GM12878 (cell line): ENCODE results near the gene HIVEP1. TPM values are rescaled to one million over a fixed set of nuclear protein-coding genes. Genes with fewer than 3 reads are reported as not detected.

ENCODE experiments used
- ATAC-seq: fragments of 200-7000 bp; cut with Tn5 transposase; 3 replicates; pipeline ENCODE4 v1.9.1; 2020; ENCODE audit warnings: mild to moderate bottlenecking, moderate library complexity
- BruUV-seq: library from RNA; stranded (reverse); fragments of 400-500 nt; replicated peaks from 2 replicates; lab custom pipeline; 2021; lab: Mats Ljungman, UMichigan
- CTCF ChIA-PET: fragments of 300-600 bp; sonication (Branson Sonifier 250); formaldehyde crosslinking; extraction: SDS; loops from one replicate; lab custom pipeline; 2021; ENCODE audit warnings: inconsistent platforms; lab: Yijun Ruan, JAX
- POLR2A ChIA-PET: fragments of 350-600 bp; formaldehyde crosslinking; extraction: SDS; loops from one replicate; lab custom pipeline; 2021; ENCODE audit warnings: inconsistent platforms; lab: Charles Lee
- RAD21 ChIA-PET: fragments of 300-600 bp; sonication (Branson Sonifier 250); formaldehyde crosslinking; loops from one replicate; lab custom pipeline; 2023; ENCODE audit warnings: antibody characterized with exemption; ENCODE audit not compliant: unreplicated experiment; lab: Charles Lee
- SMC1A ChIA-PET: fragments of 300-600 bp; sonication (Branson Sonifier 250); formaldehyde crosslinking; loops from one replicate; lab custom pipeline; 2023; ENCODE audit not compliant: unreplicated experiment, uncharacterized antibody; lab: Charles Lee
- DNase-seq: peaks from one replicate; pipeline ENCODE4 v3.0.0-alpha.2; 2011; ENCODE audit warnings: low read depth, low spot score
- FAIRE-seq: peaks from 3 replicates; lab custom pipeline; 2011; peaks lifted over from hg19 to GRCh38; lab: Jason Lieb, UNC
- H2AFZ ChIP-seq: 2 replicates; pipeline ENCODE4 v1.6.0; 2011; ENCODE audit warnings: low read depth, low read length, control low read depth; ENCODE audit not compliant: control insufficient read depth
- H3K27ac ChIP-seq: 2 replicates; pipeline ENCODE4 v1.5.1; 2011; ENCODE audit warnings: control low read depth; ENCODE audit not compliant: control insufficient read depth, insufficient read depth
- H3K27me3 ChIP-seq, 2 experiments: replicated peaks in 1 of 2; 2 replicates each; pipeline versions ENCODE4 v1.6.0 to v1.6.1; 2011; ENCODE audit warnings: low read length in 1 of 2; ENCODE audit not compliant: control insufficient read depth in 2 of 2, insufficient read depth in 2 of 2
- H3K36me3 ChIP-seq, 2 experiments: 2 replicates each; pipeline ENCODE4 v1.5.1; 2011; ENCODE audit warnings: low read length in 1 of 2; ENCODE audit not compliant: control insufficient read depth in 2 of 2, insufficient read depth in 2 of 2
- H3K4me1 ChIP-seq: 2 replicates; pipeline ENCODE4 v1.6.1; 2011; ENCODE audit warnings: mild to moderate bottlenecking, low read length, moderate library complexity, mixed read lengths; ENCODE audit not compliant: control insufficient read depth, insufficient read depth
- H3K4me2 ChIP-seq: 2 replicates; pipeline ENCODE4 v1.6.0; 2011; ENCODE audit warnings: control low read depth; ENCODE audit not compliant: control insufficient read depth, insufficient read depth
- H3K4me3 ChIP-seq: fragments of 200-600 bp; sonication (generic); 2 replicates; pipeline ENCODE4 v1.5.1; 2016
- H3K79me2 ChIP-seq: 2 replicates; pipeline ENCODE4 v1.6.0; 2011; ENCODE audit warnings: low read length; ENCODE audit not compliant: control insufficient read depth, insufficient read depth
- H3K9ac ChIP-seq: 2 replicates; pipeline ENCODE4 v1.8.0; 2011; ENCODE audit warnings: low read length, control low read depth, mixed read lengths; ENCODE audit not compliant: control insufficient read depth, insufficient read depth
- H3K9me3 ChIP-seq: replicated peaks from 3 replicates; pipeline ENCODE4 v1.5.1; 2011; ENCODE audit warnings: mild to moderate bottlenecking, low read length; ENCODE audit not compliant: control insufficient read depth, insufficient read depth
- H4K20me1 ChIP-seq: 2 replicates; pipeline ENCODE4 v1.6.0; 2011; ENCODE audit not compliant: control insufficient read depth, insufficient read depth
- CBFB ChIP-seq: IDR thresholded peaks from 2 replicates; pipeline ENCODE4 v1.6.1; 2016; ENCODE audit warnings: antibody characterized with exemption, low read depth
- CREB1 ChIP-seq: IDR thresholded peaks from 2 replicates; pipeline ENCODE4 v1.6.1; 2012; ENCODE audit warnings: low read depth, mild to moderate bottlenecking, inconsistent platforms
- EZH2 ChIP-seq: IDR thresholded peaks from 2 replicates; pipeline ENCODE4 v1.6.1; 2012; ENCODE audit warnings: low read depth, mild to moderate bottlenecking, control low read depth, inconsistent platforms, low read length, borderline replicate concordance; ENCODE audit not compliant: control insufficient read depth
- PAX5 ChIP-seq: IDR thresholded peaks from 2 replicates; pipeline ENCODE4 v1.6.1; 2011; ENCODE audit warnings: low read depth, low read length, borderline replicate concordance
- SUPT20H ChIP-seq: IDR thresholded peaks from 2 replicates; pipeline ENCODE4 v1.6.1; 2011; ENCODE audit warnings: low read depth, mild to moderate bottlenecking, low read length, moderate library complexity, borderline replicate concordance; ENCODE audit not compliant: control insufficient read depth
- TARDBP ChIP-seq: IDR thresholded peaks from 2 replicates; pipeline ENCODE4 v1.6.1; 2016; ENCODE audit warnings: borderline replicate concordance
- WGBS: methylation state at CpG from one replicate; pipeline ENCODE4 v1.1.6; 2016; ENCODE audit warnings: low lambda C conversion rate; ENCODE audit not compliant: insufficient replicate concordance, insufficient coverage; ENCODE audit errors: missing lambda C conversion rate; 5-methylcytosine and 5-hydroxymethylcytosine counted together
- in situ Hi-C: fragments of 300-500 bp; cut with MboI; formaldehyde crosslinking; loops from 9 replicates; pipeline ENCODE4 v1.14.3; 2018; ENCODE audit warnings: mixed read lengths
- intact Hi-C: fragments of 100-400 bp; cut with micrococcal nuclease; formaldehyde crosslinking; loops from one replicate; pipeline ENCODE4 v1.14.2; 2022; ENCODE audit not compliant: unreplicated experiment
- polyA plus RNA-seq, 11 experiments: library from polyadenylated mRNA; depleted of rRNA in 4 of 11; unstranded in 6 of 11; stranded (reverse) in 5 of 11; fragments of >200 nt; fragmentation: Nextera tagmentation in 4 of 11; fragmentation: Illumina TruSeq in 1 of 11; extraction: Ambion mirVana in 4 of 11; extraction: Trizol in 1 of 11; gene quantifications; 1 replicate in 1 of 11; 2 replicates in 10 of 11; pipeline versions ENCODE4 v1.2.1 to v1.2.3, GENCODE V29; 2011 to 2016; ENCODE audit warnings: inconsistent platforms in 2 of 11, missing spikeins in 2 of 11, low read depth in 1 of 11
- total RNA-seq, 4 experiments: library from RNA; depleted of rRNA in 3 of 4; stranded (reverse); fragments of >200 nt in 3 of 4; fragmentation: Illumina TruSeq in 1 of 4; extraction: Trizol in 1 of 4; gene quantifications; 2 replicates each; pipeline versions ENCODE4 v1.2.1 to v1.2.3, GENCODE V29; 2013 to 2021
- TF ChIP-seq, protein P1 (sequence below): fragments of 150-350 bp; IDR thresholded peaks from 2 replicates; pipeline ENCODE4 v1.6.1; 2014; ENCODE audit warnings: mild to moderate bottlenecking, low read depth, low read length
- TF ChIP-seq, protein P2 (sequence below): IDR thresholded peaks from 2 replicates; pipeline ENCODE4 v1.6.1; 2012; ENCODE audit warnings: improper control_type of control experiment, low read depth, low read length; ENCODE audit not compliant: insufficient replicate concordance

HIVEP1 gene
- total and polyA plus RNA-seq, 10 of the 15 experiments (the other 5 are each of a cell fraction or from before 2014, with no cell fraction given): 4.3 to 37.5 (median 21.6) TPM

DNA sequence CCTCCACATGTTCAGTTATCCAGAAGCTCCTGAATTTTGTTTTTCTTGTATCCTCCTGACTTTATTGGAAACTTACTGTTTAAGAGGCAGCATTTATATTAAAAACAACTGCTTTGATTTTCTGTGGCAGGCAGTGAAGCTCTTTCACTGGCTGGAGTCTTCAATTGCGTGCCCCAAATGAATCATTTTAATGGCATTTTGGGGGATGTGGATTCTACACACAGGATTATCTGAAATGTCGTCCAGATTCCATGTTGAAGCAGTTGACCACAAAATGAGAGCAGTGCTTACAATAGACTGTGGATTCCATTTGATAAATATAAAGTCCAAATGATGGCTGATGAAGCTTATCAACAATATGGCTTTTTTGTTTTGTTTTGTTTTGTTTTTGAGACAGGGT is 41.0 kb upstream of the HIVEP1 start:
- CTCF ChIA-PET: interaction anchor here (1.2 to 1.9 kb wide), 3 partner anchors 9 to 42 kb away, joined by 3 to 6 read pairs (median 3); no protein-coding TSS in a partner anchor
- Histone ChIP-seq H3K4me1 (peaks cover 15% of the 10 kb centered on the region), H3K27me3 (no peaks in the 10 kb centered on the region), H3K9me3 (no peaks in the 10 kb centered on the region; the same call in 2 of the 3 replicates), H3K4me2 (no peak overlapping the region), H2AFZ (no peak overlapping the region), H3K4me3 (no peak overlapping the region), H3K79me2 (no peaks in the 10 kb centered on the region), H4K20me1 (no peaks in the 10 kb centered on the region), H3K9ac (no peak overlapping the region), H3K36me3 (no peaks in the 10 kb centered on the region), H3K27ac (no peak overlapping the region)
- RAD21 ChIA-PET: no interaction called here
- in situ Hi-C loops (no loop called here), intact Hi-C loops (no loop called here)
- ATAC-seq (no peak), FAIRE-seq (no peak), DNase-seq (no peak)
- 98% methylated on average over 2 of the region's 2 CpGs for WGBS
- TF ChIP-seq EZH2: no peak
- no peak for TF ChIP-seq SUPT20H
- no peak for TF ChIP-seq PAX5
- TF ChIP-seq TARDBP: no peak
- no peak for TF ChIP-seq CBFB
- TF ChIP-seq, protein P1, sequence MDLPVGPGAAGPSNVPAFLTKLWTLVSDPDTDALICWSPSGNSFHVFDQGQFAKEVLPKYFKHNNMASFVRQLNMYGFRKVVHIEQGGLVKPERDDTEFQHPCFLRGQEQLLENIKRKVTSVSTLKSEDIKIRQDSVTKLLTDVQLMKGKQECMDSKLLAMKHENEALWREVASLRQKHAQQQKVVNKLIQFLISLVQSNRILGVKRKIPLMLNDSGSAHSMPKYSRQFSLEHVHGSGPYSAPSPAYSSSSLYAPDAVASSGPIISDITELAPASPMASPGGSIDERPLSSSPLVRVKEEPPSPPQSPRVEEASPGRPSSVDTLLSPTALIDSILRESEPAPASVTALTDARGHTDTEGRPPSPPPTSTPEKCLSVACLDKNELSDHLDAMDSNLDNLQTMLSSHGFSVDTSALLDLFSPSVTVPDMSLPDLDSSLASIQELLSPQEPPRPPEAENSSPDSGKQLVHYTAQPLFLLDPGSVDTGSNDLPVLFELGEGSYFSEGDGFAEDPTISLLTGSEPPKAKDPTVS: no peak
- TF ChIP-seq, protein P2, sequence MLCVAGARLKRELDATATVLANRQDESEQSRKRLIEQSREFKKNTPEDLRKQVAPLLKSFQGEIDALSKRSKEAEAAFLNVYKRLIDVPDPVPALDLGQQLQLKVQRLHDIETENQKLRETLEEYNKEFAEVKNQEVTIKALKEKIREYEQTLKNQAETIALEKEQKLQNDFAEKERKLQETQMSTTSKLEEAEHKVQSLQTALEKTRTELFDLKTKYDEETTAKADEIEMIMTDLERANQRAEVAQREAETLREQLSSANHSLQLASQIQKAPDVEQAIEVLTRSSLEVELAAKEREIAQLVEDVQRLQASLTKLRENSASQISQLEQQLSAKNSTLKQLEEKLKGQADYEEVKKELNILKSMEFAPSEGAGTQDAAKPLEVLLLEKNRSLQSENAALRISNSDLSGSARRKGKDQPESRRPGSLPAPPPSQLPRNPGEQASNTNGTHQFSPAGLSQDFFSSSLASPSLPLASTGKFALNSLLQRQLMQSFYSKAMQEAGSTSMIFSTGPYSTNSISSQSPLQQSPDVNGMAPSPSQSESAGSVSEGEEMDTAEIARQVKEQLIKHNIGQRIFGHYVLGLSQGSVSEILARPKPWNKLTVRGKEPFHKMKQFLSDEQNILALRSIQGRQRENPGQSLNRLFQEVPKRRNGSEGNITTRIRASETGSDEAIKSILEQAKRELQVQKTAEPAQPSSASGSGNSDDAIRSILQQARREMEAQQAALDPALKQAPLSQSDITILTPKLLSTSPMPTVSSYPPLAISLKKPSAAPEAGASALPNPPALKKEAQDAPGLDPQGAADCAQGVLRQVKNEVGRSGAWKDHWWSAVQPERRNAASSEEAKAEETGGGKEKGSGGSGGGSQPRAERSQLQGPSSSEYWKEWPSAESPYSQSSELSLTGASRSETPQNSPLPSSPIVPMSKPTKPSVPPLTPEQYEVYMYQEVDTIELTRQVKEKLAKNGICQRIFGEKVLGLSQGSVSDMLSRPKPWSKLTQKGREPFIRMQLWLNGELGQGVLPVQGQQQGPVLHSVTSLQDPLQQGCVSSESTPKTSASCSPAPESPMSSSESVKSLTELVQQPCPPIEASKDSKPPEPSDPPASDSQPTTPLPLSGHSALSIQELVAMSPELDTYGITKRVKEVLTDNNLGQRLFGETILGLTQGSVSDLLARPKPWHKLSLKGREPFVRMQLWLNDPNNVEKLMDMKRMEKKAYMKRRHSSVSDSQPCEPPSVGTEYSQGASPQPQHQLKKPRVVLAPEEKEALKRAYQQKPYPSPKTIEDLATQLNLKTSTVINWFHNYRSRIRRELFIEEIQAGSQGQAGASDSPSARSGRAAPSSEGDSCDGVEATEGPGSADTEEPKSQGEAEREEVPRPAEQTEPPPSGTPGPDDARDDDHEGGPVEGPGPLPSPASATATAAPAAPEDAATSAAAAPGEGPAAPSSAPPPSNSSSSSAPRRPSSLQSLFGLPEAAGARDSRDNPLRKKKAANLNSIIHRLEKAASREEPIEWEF: no peak
- no peak for TF ChIP-seq CREB1
- BruUV-seq: no TSS peak
- POLR2A ChIA-PET: no interaction called here
- SMC1A ChIA-PET: interaction anchor here (1.3 to 2.1 kb wide), 4 partner anchors 10 to 39 kb away, joined by 3 to 8 read pairs (median 4); no protein-coding TSS in a partner anchor
